GM12864 (cell line): ENCODE results near the gene MCU.
"Not testable (repeated sequence)": the region's sequence is repeated elsewhere in the genome, so short reads cannot be mapped to it uniquely, and the experiment has no call there.

Experiments
- DNase-seq: peaks from one replicate; pipeline ENCODE4 v3.0.0-alpha.2; 2011; ENCODE audit warnings: low read depth
- H3K4me3 ChIP-seq: 2 replicates; pipeline ENCODE4 v1.5.1; 2011; ENCODE audit warnings: mild to moderate bottlenecking, low read depth, low read length, control low read depth
- CTCF ChIP-seq: IDR thresholded peaks from 2 replicates; pipeline ENCODE4 v1.5.1; 2011; ENCODE audit warnings: low read depth, mild to moderate bottlenecking, moderate library complexity, low read length, control low read depth, inconsistent platforms; ENCODE audit errors: missing control alignments

MCU gene

GRCh38 chr10:72746426-72747363 is 54.8 kb downstream of the MCU start:
- no peak overlapping the region for H3K4me3 ChIP-seq
- TF ChIP-seq CTCF = no peak
- DNase-seq = no peak

- H3K4me3 ChIP-seq = no peak overlapping the region
- no peak for TF ChIP-seq CTCF
- DNase-seq = no peak
These were observed 55.6 kb downstream of the MCU start for GRCh38 chr10:72747521-72747920.

GRCh38 chr10:72753760-72754231 is 61.9 kb downstream of the MCU start:
- no peak overlapping the region for H3K4me3 ChIP-seq
- DNase-seq = no peak
- TF ChIP-seq CTCF = no peak

- no peak for TF ChIP-seq CTCF
- no peak for DNase-seq
- H3K4me3 ChIP-seq = no peak overlapping the region
These were observed 62.5 kb downstream of the MCU start for GRCh38 chr10:72754275-72755032.

GRCh38 chr10:72756674-72757385 is 64.9 kb downstream of the MCU start:
- DNase-seq = no peak
- no peak overlapping the region for H3K4me3 ChIP-seq
- TF ChIP-seq CTCF = no peak

- no peak for TF ChIP-seq CTCF
- no peak overlapping the region for H3K4me3 ChIP-seq
- no peak for DNase-seq
These were observed 65.8 kb downstream of the MCU start for GRCh38 chr10:72757732-72758131.

GRCh38 chr10:72758930-72759329 is 67.0 kb downstream of the MCU start:
- DNase-seq, H3K4me3 ChIP-seq: not testable (repeated sequence)
